GM23338 (cell line): ENCODE data around the gene KCNC2. TPM values are rescaled to one million over a fixed set of nuclear protein-coding genes. Genes with fewer than 3 reads are reported as not detected.

Experiments
- ATAC-seq: fragments of 200-7000 bp; cut with Tn5 transposase; 3 replicates; pipeline ENCODE4 v1.9.1; 2020
- DNase-seq: peaks from one replicate; pipeline ENCODE4 v3.0.0-alpha.2; 2015; ENCODE audit warnings: low spot score
- H2AFZ ChIP-seq: fragments of 200-600 bp; sonication (generic); 2 replicates; pipeline ENCODE4 v1.8.0; 2016; ENCODE audit warnings: antibody characterized with exemption, mild to moderate bottlenecking, moderate library complexity
- H3F3A ChIP-seq: fragments of 200-600 bp; sonication (generic); replicated peaks from 2 replicates; pipeline ENCODE4 v1.8.0; 2017; ENCODE audit warnings: antibody characterized with exemption, mixed run types, low read depth
- H3K27ac ChIP-seq: fragments of 200-600 bp; sonication (generic); 2 replicates; pipeline ENCODE4 v1.6.1; 2016; ENCODE audit warnings: low read depth
- H3K27me3 ChIP-seq: fragments of 200-600 bp; sonication (generic); 2 replicates; pipeline ENCODE4 v1.8.0; 2016; ENCODE audit warnings: mild to moderate bottlenecking, mixed run types, moderate library complexity; ENCODE audit not compliant: insufficient read depth
- H3K36me3 ChIP-seq: fragments of 200-600 bp; sonication (generic); 2 replicates; pipeline ENCODE4 v1.8.0; 2016; ENCODE audit warnings: mild to moderate bottlenecking; ENCODE audit not compliant: insufficient read depth
- H3K4me1 ChIP-seq: fragments of 200-600 bp; sonication (generic); 2 replicates; pipeline ENCODE4 v1.8.0; 2016; ENCODE audit warnings: mild to moderate bottlenecking, moderate library complexity; ENCODE audit not compliant: insufficient read depth
- H3K4me2 ChIP-seq: fragments of 200-600 bp; sonication (generic); 2 replicates; pipeline ENCODE4 v1.7.1; 2017; ENCODE audit warnings: mixed run types
- H3K4me3 ChIP-seq: fragments of 200-600 bp; sonication (generic); 2 replicates; pipeline ENCODE4 v1.6.1; 2016; ENCODE audit warnings: mixed run types
- H3K79me2 ChIP-seq: fragments of 200-600 bp; sonication (generic); replicated peaks from 2 replicates; pipeline ENCODE4 v1.8.0; 2017; ENCODE audit warnings: mild to moderate bottlenecking; ENCODE audit not compliant: insufficient read depth
- H3K9me2 ChIP-seq: fragments of 200-600 bp; sonication (generic); 2 replicates; pipeline ENCODE4 v1.8.0; 2017; ENCODE audit not compliant: insufficient read depth
- H4K20me1 ChIP-seq: fragments of 200-600 bp; sonication (generic); replicated peaks from 2 replicates; pipeline ENCODE4 v1.8.0; 2017; ENCODE audit warnings: mild to moderate bottlenecking; ENCODE audit not compliant: insufficient read depth
- H3K27ac Mint-ChIP-seq: 2 replicates; pipeline ENCODE4 v1.8.0; 2020; ENCODE audit warnings: inconsistent platforms, mild to moderate bottlenecking, moderate library complexity, mixed read lengths
- H3K27me3 Mint-ChIP-seq: 3 replicates; pipeline ENCODE4 v1.8.0; 2022; ENCODE audit warnings: low read depth, mild to moderate bottlenecking, moderate library complexity, mixed read lengths, inconsistent platforms; ENCODE audit not compliant: insufficient read depth, poor library complexity
- H3K36me3 Mint-ChIP-seq: 3 replicates; pipeline ENCODE4 v1.8.0; 2021; ENCODE audit warnings: low read depth, mild to moderate bottlenecking, inconsistent platforms, moderate library complexity, mixed read lengths
- H3K4me1 Mint-ChIP-seq: 3 replicates; pipeline ENCODE4 v1.8.0; 2020; ENCODE audit warnings: mild to moderate bottlenecking, inconsistent platforms, mixed read lengths
- H3K4me3 Mint-ChIP-seq: 3 replicates; pipeline ENCODE4 v1.8.0; 2021; ENCODE audit warnings: moderate library complexity, mild to moderate bottlenecking, inconsistent platforms, mixed read lengths
- H3K9me3 Mint-ChIP-seq: 3 replicates; pipeline ENCODE4 v1.8.0; 2020; ENCODE audit warnings: moderate library complexity, mild to moderate bottlenecking, inconsistent platforms, mixed read lengths
- CREB1 ChIP-seq: fragments of 250-450 bp; sonication (Bioruptor Pico); IDR thresholded peaks from 2 replicates; pipeline ENCODE4 v1.5.0; 2020; ENCODE audit warnings: low read depth, mild to moderate bottlenecking, moderate library complexity
- CTCF ChIP-seq, 2 experiments: fragments of 200-600 bp in 1 of 2; sonication (generic) in 1 of 2; conservative IDR thresholded peaks; 2 replicates each; pipeline versions ENCODE4 v1.5.1 to v1.6.1; 2016 to 2017; ENCODE audit warnings: antibody characterized with exemption in 2 of 2, low read depth in 2 of 2, mild to moderate bottlenecking in 2 of 2, moderate library complexity in 1 of 2
- EZH2 ChIP-seq: fragments of 200-600 bp; sonication (generic); IDR thresholded peaks from one replicate; pipeline ENCODE4 v1.8.0; 2017; ENCODE audit warnings: antibody characterized with exemption, mild to moderate bottlenecking, low read depth; ENCODE audit not compliant: unreplicated experiment
- NANOG ChIP-seq: IDR thresholded peaks from 2 replicates; pipeline ENCODE4 v1.6.1; 2016; ENCODE audit warnings: antibody characterized with exemption, borderline replicate concordance
- POLR2AphosphoS5 ChIP-seq: IDR thresholded peaks from 2 replicates; pipeline ENCODE4 v1.6.1; 2016; ENCODE audit warnings: antibody characterized with exemption, low read depth
- ZNF114 ChIP-seq: fragments of 250-450 bp; sonication (Bioruptor Pico); IDR thresholded peaks from 2 replicates; pipeline ENCODE4 v1.5.0; 2020; ENCODE audit warnings: mild to moderate bottlenecking, moderate library complexity
- ZNF462 ChIP-seq: fragments of 250-450 bp; sonication (Bioruptor Pico); IDR thresholded peaks from 2 replicates; pipeline ENCODE4 v1.5.0; 2020; ENCODE audit warnings: mild to moderate bottlenecking, moderate library complexity
- polyA plus RNA-seq: library from polyadenylated mRNA; unstranded; fragments of >200 nt; fragmentation: Nextera tagmentation; extraction: Ambion mirVana; gene quantifications from 2 replicates; pipeline ENCODE4 v1.2.1, GENCODE V29; 2016
- total RNA-seq: library from RNA; depleted of rRNA; stranded (reverse); fragments of >200 nt; shearing (Covaris generic); gene quantifications from 2 replicates; pipeline ENCODE4 v1.2.3, GENCODE V29; 2014
- TF ChIP-seq, protein P1 (sequence below): IDR thresholded peaks from 2 replicates; pipeline ENCODE4 v1.6.1; 2016; ENCODE audit warnings: antibody characterized with exemption

The KCNC2 gene
- total and polyA plus RNA-seq, 2 experiments from 2014 or later, result 0.10 TPM; not detected in 1

DNA sequence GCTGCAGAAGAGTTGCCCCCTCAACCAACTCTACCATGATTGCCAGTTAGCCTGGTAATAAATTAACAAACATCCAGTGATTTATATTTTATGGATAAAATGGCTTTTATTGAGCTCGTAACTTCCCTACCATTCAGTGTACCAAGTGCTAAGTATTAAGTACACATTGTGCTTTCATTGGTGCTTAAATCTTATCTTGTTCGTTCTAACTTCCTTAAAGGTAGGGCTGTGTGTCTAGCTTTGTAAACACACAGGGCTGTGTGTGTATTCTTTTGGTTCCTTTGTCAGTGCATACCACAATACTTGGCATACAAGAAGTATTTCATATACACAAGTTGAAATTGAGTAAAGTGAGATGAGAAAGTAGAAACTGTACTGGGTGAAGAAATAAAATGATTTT is 80.4 kb downstream of the KCNC2 start (continued):
- no peak for TF ChIP-seq ZNF114
- TF ChIP-seq, protein P1, sequence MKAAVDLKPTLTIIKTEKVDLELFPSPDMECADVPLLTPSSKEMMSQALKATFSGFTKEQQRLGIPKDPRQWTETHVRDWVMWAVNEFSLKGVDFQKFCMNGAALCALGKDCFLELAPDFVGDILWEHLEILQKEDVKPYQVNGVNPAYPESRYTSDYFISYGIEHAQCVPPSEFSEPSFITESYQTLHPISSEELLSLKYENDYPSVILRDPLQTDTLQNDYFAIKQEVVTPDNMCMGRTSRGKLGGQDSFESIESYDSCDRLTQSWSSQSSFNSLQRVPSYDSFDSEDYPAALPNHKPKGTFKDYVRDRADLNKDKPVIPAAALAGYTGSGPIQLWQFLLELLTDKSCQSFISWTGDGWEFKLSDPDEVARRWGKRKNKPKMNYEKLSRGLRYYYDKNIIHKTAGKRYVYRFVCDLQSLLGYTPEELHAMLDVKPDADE, result no peak
- TF ChIP-seq NANOG, result no peak
- no peak for TF ChIP-seq CTCF (conservative IDR thresholded peaks at IDR 0.05; ENCODE audit: low read depth in 2 of 2)
- TF ChIP-seq EZH2, result no peak

DNA sequence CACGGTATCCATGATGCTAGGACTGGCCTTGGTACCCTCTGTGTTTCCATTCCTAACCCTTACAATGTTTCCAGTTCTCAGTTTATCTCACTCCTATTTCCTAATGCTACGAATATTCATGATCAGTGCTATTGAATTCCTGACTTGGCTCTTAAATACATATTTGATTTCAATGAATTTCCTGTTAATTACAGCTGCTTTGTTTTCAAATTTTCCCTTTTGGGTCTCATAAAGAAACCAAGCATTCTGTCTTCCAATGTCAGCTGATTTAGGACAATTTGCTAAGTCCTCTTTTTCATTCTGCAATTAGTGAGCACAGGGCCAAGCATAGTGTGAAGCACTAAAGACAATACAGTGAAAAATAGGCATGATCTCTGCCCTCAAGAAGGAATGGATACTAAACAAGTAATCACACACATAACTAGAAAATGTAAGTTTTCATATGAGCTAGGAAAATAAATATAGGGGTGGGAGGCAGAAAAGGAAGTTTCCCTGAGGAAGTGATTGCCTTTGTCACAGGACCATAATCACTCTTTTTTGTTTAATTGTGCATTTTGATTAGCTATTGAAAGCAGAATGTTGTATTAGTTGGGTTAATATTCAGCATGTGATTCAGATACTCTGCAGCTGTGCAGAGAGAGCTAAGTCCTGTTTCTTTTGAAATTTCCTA is 88.5 kb downstream of the KCNC2 start:
- Histone ChIP-seq H3K9me2 (no peaks in the 10 kb centered on the region), H3K4me2 (no peak overlapping the region), H2AFZ (no peak overlapping the region), H3K36me3 (no peaks in the 10 kb centered on the region), H3F3A (no peaks in the 10 kb centered on the region), H3K4me3 (no peak overlapping the region), H3K79me2 (no peaks in the 10 kb centered on the region), H3K27me3 (no peaks in the 10 kb centered on the region), H4K20me1 (no peaks in the 10 kb centered on the region), H3K27ac (no peak overlapping the region), H3K4me1 (no peaks in the 10 kb centered on the region)
- no peak for ATAC-seq
- DNase-seq, result no peak
- Mint-ChIP-seq H3K9me3 (no peaks in the 10 kb centered on the region), H3K4me3 (no peak overlapping the region), H3K27me3 (no peaks in the 10 kb centered on the region), H3K36me3 (no peaks in the 10 kb centered on the region), H3K4me1 (no peaks in the 10 kb centered on the region; the same call in 2 of the 3 replicates), H3K27ac (no peak overlapping the region)
- TF ChIP-seq EZH2 (no peak), POLR2AphosphoS5 (no peak)

- Histone ChIP-seq H3F3A (no peaks in the 10 kb centered on the region), H4K20me1 (no peaks in the 10 kb centered on the region), H3K4me2 (no peak overlapping the region), H2AFZ (no peak overlapping the region), H3K27me3 (no peaks in the 10 kb centered on the region), H3K27ac (no peak overlapping the region), H3K79me2 (no peaks in the 10 kb centered on the region), H3K36me3 (no peaks in the 10 kb centered on the region), H3K4me3 (no peak overlapping the region), H3K9me2 (no peaks in the 10 kb centered on the region), H3K4me1 (no peaks in the 10 kb centered on the region)
- H3K27ac Mint-ChIP-seq, result no peak overlapping the region
- no peaks in the 10 kb centered on the region for H3K9me3 Mint-ChIP-seq
- ATAC-seq (no peak), DNase-seq (no peak)
- H3K36me3 Mint-ChIP-seq, result no peaks in the 10 kb centered on the region
- no peaks in the 10 kb centered on the region for H3K27me3 Mint-ChIP-seq
- no peak overlapping the region for H3K4me3 Mint-ChIP-seq
- no peaks in the 10 kb centered on the region; the same call in 2 of the 3 replicates for H3K4me1 Mint-ChIP-seq
- TF ChIP-seq CREB1 (CRISPR knock-in tag) (no peak), POLR2AphosphoS5 (no peak), CTCF (conservative IDR thresholded peaks at IDR 0.05; ENCODE audit: low read depth in 2 of 2) (no peak), ZNF462 (CRISPR knock-in tag) (no peak)
Measured at GRCh38 chr12:75120311-75120711, 89.3 kb downstream of the KCNC2 start.
